Gastroesophageal sphincter (tissue), 3 donors: ENCODE results near the gene ASB11.

Experiments
- CTCF ChIP-seq, 4 experiments: fragments of 200-600 bp in 2 of 4; fragments of 450-650 bp in 2 of 4; sonication (generic) in 1 of 4; IDR thresholded peaks; one replicate each; pipeline ENCODE4 v1.5.1; 2017 to 2019; ENCODE audit warnings: antibody characterized with exemption in 4 of 4, mild to moderate bottlenecking in 2 of 4, moderate library complexity in 2 of 4
- EP300 ChIP-seq: sonication (generic); formaldehyde crosslinking; IDR thresholded peaks from one replicate; pipeline ENCODE4 v1.6.1; 2017; ENCODE audit warnings: antibody characterized with exemption, mild to moderate bottlenecking
- POLR2A ChIP-seq, 2 donors: fragments of 450-650 bp; IDR thresholded peaks; one replicate each; pipeline ENCODE4 v1.6.1; 2017; ENCODE audit warnings: antibody characterized with exemption in 2 of 2, mild to moderate bottlenecking in 2 of 2, moderate library complexity in 1 of 2
- POLR2AphosphoS5 ChIP-seq: sonication (generic); formaldehyde crosslinking; IDR thresholded peaks from one replicate; pipeline ENCODE4 v1.6.1; 2017; ENCODE audit warnings: antibody characterized with exemption

- TF ChIP-seq CTCF (IDR thresholded peaks at IDR 0.05) = no peak
- no peak for TF ChIP-seq EP300
- no peak for TF ChIP-seq POLR2A (IDR thresholded peaks at IDR 0.05)
- TF ChIP-seq POLR2AphosphoS5 = no peak
Observed at GRCh38 chrX:15310117-15310516, 5.3 kb downstream of the ASB11 start.
